HG02642 (cell line): ENCODE results near the gene CHIT1.

Experiments
- ATAC-seq: cut with Tn5 transposase; IDR thresholded peaks from one replicate; pipeline ENCODE4 v1.9.1; 2021; ENCODE audit warnings: mild to moderate bottlenecking; ENCODE audit not compliant: unreplicated experiment, poor library complexity

The CHIT1 gene

GRCh38 chr1:203197625-203198024 is 31.8 kb downstream of the CHIT1 start:
- ATAC-seq, result no peak

- ATAC-seq, result no peak
Measured at GRCh38 chr1:203196371-203196770, 33.1 kb downstream of the CHIT1 start.

GRCh38 chr1:203190949-203191348 is 38.5 kb downstream of the CHIT1 start:
- no peak for ATAC-seq

- ATAC-seq, result no peak
Measured at GRCh38 chr1:203189951-203190352, 39.5 kb downstream of the CHIT1 start.

GRCh38 chr1:203188686-203189232 is 40.7 kb downstream of the CHIT1 start:
- no peak for ATAC-seq

- ATAC-seq, result no peak
Measured at GRCh38 chr1:203187689-203188264, 41.7 kb downstream of the CHIT1 start.

- no peak for ATAC-seq
Measured at GRCh38 chr1:203187304-203187685, 42.2 kb downstream of the CHIT1 start.

- no peak for ATAC-seq
Measured at GRCh38 chr1:203186446-203187303, 42.8 kb downstream of the CHIT1 start, which contains the start of gene CHI3L1. TSS of gene CHI3L1 (minus strand) at chr1:203186704. CDS start at chr1:203186623, 81 bp downstream.

GRCh38 chr1:203186091-203186445 is 43.4 kb downstream of the CHIT1 start:
- ATAC-seq, result no peak

- no peak for ATAC-seq
Measured at GRCh38 chr1:203185585-203185984, 43.9 kb downstream of the CHIT1 start.

GRCh38 chr1:203185061-203185461 is 44.4 kb downstream of the CHIT1 start:
- ATAC-seq, result no peak

- no peak for ATAC-seq
Measured at GRCh38 chr1:203184467-203184866, 45.0 kb downstream of the CHIT1 start.

- ATAC-seq, result no peak
Measured at GRCh38 chr1:203183828-203184227, 45.6 kb downstream of the CHIT1 start.

- no peak for ATAC-seq
Measured at GRCh38 chr1:203182387-203182953, 47.0 kb downstream of the CHIT1 start.

GRCh38 chr1:203181586-203182386 is 47.7 kb downstream of the CHIT1 start:
- ATAC-seq, result no peak

GRCh38 chr1:203180611-203181330 is 48.7 kb downstream of the CHIT1 start:
- no peak for ATAC-seq

GRCh38 chr1:203179667-203180005 is 49.8 kb downstream of the CHIT1 start:
- no peak for ATAC-seq

GRCh38 chr1:203178821-203179666 is 50.4 kb downstream of the CHIT1 start:
- no peak for ATAC-seq

- no peak for ATAC-seq
Measured at GRCh38 chr1:203178083-203178482, 51.4 kb downstream of the CHIT1 start.
